Stomach smooth muscle (tissue), 2 donors: ENCODE data around the gene GPA33.

Source experiments
- H3K27ac ChIP-seq: one replicate; pipeline ENCODE4 v1.7.0; 2013; ENCODE audit warnings: mild to moderate bottlenecking, low read length, inconsistent platforms
- H3K27me3 ChIP-seq, 2 donors: one replicate each; pipeline ENCODE4 v1.7.0; 2013; ENCODE audit warnings: low read length in 2 of 2; ENCODE audit not compliant: insufficient read depth in 2 of 2, control insufficient read depth in 1 of 2
- H3K36me3 ChIP-seq, 2 donors: one replicate each; pipeline ENCODE4 v1.7.0; 2013; ENCODE audit warnings: low read length in 2 of 2; ENCODE audit not compliant: control insufficient read depth in 2 of 2, insufficient read depth in 2 of 2
- H3K4me1 ChIP-seq: one replicate; pipeline ENCODE4 v1.7.0; 2013; ENCODE audit warnings: low read length; ENCODE audit not compliant: control insufficient read depth, insufficient read depth
- H3K4me3 ChIP-seq, 2 donors: one replicate each; pipeline ENCODE4 v1.7.0; 2013; ENCODE audit warnings: low read length in 2 of 2
- H3K9ac ChIP-seq, 2 donors: one replicate each; pipeline ENCODE4 v1.7.0; 2013; ENCODE audit warnings: low read length in 2 of 2, mild to moderate bottlenecking in 1 of 2
- H3K9me3 ChIP-seq, 2 donors: one replicate each; pipeline ENCODE4 v1.7.0; 2013; ENCODE audit warnings: low read length in 2 of 2; ENCODE audit not compliant: control insufficient read depth in 2 of 2
- donor health status: healthy.
- donor health status: Pancreatic carcinoma.

Gene GPA33

GRCh38 chr1:167105271-167106118 is 15.3 kb upstream of the GPA33 start:
- no peaks in the 10 kb centered on the region for H3K9me3 ChIP-seq
- H3K4me3 ChIP-seq, result no peak overlapping the region
- H3K36me3 ChIP-seq, result no peaks in the 10 kb centered on the region
- H3K9ac ChIP-seq, result no peak overlapping the region
- no peaks in the 10 kb centered on the region for H3K27me3 ChIP-seq
- H3K4me1 ChIP-seq, result no peaks in the 10 kb centered on the region
- no peak overlapping the region for H3K27ac ChIP-seq

GRCh38 chr1:167104256-167104633 is 14.1 kb upstream of the GPA33 start:
- no peaks in the 10 kb centered on the region for H3K4me1 ChIP-seq
- no peak overlapping the region for H3K4me3 ChIP-seq
- H3K27me3 ChIP-seq, result peaks cover 0 to 3% of the 10 kb centered on the region in 2 donors
- peaks cover 0 to 3% of the 10 kb centered on the region in 2 donors for H3K9me3 ChIP-seq
- H3K36me3 ChIP-seq, result no peaks in the 10 kb centered on the region
- H3K27ac ChIP-seq, result no peak overlapping the region
- no peak overlapping the region for H3K9ac ChIP-seq

DNA sequence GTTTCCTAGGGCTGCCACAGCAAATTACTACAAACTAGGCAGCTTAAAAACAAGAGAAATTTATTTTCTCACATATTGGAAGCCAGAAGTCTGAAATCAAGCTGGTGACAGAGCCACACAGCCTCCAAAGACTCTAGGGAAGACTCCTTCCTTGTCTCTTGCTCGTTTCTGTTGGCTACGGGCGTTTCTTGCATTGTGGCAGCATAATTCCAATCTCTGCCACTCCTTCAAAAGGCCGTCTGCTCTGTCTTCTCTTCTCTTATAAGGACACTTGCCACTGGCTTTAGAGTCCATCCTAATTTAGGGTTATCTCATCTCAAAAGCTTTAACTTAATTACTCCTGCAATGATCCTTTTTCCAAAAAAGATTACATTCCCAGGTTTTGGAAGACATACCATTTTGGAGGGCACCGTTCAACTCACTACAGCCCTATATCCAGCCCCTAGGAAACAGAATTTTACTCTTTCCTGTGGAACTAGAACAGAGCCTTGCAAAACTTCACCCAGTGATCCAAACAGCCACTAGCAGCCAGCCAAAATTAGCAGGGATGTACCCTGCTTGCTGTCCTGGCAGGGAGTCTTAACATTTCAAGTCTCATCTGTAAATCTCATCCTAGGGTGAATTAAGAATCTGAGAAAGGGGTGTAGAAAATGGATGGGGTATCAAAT is 12.9 kb upstream of the GPA33 start:
- Histone ChIP-seq H3K27me3 (peaks cover 0 to 3% of the 10 kb centered on the region in 2 donors), H3K9me3 (peaks cover 0 to 3% of the 10 kb centered on the region in 2 donors), H3K9ac (no peak overlapping the region), H3K4me3 (no peak overlapping the region), H3K36me3 (no peaks in the 10 kb centered on the region), H3K4me1 (no peaks in the 10 kb centered on the region), H3K27ac (no peak overlapping the region)

DNA sequence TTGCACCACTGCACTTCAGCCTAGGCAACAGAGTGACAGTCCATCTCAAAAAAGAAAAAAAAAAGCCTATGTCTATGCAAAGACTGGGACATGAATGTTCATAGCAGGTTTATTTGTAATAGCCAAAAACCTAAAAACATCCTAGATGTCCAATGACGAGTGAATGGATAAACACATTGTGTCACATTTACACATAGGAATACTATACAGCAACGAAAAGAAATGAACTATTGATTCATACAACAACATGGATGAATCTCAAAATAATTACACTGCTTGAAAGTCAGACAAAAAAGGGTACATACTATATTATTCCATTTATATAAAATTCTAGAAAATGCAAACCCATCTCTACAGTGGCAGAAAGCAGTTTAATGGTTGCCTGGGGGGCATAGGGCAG is 11.6 kb upstream of the GPA33 start:
- no peaks in the 10 kb centered on the region for H3K36me3 ChIP-seq
- no peak overlapping the region for H3K27ac ChIP-seq
- H3K27me3 ChIP-seq, result peaks cover 0 to 3% of the 10 kb centered on the region in 2 donors
- H3K9ac ChIP-seq, result no peak overlapping the region
- H3K9me3 ChIP-seq, result peaks cover 0 to 7% of the 10 kb centered on the region in 2 donors
- H3K4me1 ChIP-seq, result no peaks in the 10 kb centered on the region
- H3K4me3 ChIP-seq, result no peak overlapping the region

DNA sequence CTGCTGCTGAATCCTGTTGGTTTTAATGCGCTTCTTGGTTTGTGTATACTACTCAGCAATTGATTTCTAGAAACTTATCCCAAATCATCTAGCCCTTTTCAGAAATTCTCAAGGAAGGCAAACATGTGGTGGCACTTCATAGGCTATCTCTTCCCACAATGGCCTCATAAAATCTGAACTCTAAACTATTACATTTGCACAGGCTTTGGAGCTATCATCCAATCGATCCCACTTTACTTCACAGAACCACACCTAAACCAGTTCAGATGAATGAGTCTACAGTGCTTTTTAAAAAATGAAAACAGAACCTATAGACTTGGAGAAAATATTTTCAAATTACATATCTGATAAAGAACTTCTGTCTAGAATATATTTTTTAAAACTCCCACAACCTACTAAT is 10.6 kb upstream of the GPA33 start:
- Histone ChIP-seq H3K4me1 (no peaks in the 10 kb centered on the region), H3K4me3 (no peak overlapping the region), H3K27ac (no peak overlapping the region), H3K36me3 (no peaks in the 10 kb centered on the region), H3K9me3 (peaks cover 0 to 10% of the 10 kb centered on the region in 2 donors), H3K27me3 (peaks cover 0 to 3% of the 10 kb centered on the region in 2 donors), H3K9ac (no peak overlapping the region)

DNA sequence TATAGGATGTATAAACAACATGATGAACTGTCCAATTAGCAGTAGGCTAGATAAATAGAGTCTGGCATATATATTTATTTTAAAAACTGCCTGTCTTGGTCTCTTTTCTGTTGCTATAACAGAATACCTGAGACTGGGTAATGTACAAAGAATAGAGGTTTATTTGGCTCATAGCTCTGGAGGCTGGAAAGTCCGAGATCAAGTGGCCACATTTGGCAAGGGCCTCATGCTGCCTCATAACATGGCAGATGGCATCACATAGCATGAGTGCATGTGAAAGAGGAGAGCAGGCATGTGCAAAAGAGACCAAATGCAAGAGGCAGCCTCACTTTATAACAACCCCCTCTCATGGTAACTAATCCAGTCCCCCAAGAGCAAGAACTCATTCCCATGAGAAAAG is 9.7 kb upstream of the GPA33 start:
- no peaks in the 10 kb centered on the region for H3K36me3 ChIP-seq
- H3K9ac ChIP-seq, result no peak overlapping the region
- no peaks in the 10 kb centered on the region for H3K4me1 ChIP-seq
- H3K4me3 ChIP-seq, result no peak overlapping the region
- peaks cover 0 to 3% of the 10 kb centered on the region in 2 donors for H3K27me3 ChIP-seq
- peaks cover 0 to 10% of the 10 kb centered on the region in 2 donors for H3K9me3 ChIP-seq
- no peak overlapping the region for H3K27ac ChIP-seq

GRCh38 chr1:167095368-167095767 is 5.2 kb upstream of the GPA33 start:
- H3K27me3 ChIP-seq, result peaks cover 0 to 3% of the 10 kb centered on the region in 2 donors
- no peak overlapping the region for H3K27ac ChIP-seq
- H3K36me3 ChIP-seq, result no peaks in the 10 kb centered on the region
- H3K4me1 ChIP-seq, result no peaks in the 10 kb centered on the region
- no peak overlapping the region for H3K9ac ChIP-seq
- peaks cover 0 to 10% of the 10 kb centered on the region in 2 donors for H3K9me3 ChIP-seq
- H3K4me3 ChIP-seq, result no peak overlapping the region

DNA sequence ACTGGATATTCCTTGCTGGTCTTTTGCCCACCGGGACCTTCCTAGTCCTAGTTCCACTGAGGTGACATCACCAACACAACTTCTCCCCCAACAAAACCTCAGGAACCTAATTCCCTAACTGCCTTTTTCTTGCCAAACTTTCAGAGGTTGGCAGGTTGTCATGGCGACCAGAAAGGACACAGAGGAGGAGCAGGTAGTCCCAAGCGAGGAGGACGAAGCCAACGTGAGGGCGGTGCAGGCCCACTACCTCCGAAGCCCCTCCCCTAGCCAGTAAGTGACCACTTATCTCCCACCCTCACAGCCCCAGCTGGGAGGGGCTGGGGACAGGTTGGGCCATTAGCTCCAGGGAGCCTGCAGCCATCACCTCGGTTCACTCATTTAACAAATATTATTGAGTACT is 4.5 kb upstream of the GPA33 start:
- H3K27ac ChIP-seq, result no peak overlapping the region
- H3K4me3 ChIP-seq, result no peak overlapping the region
- no peaks in the 10 kb centered on the region for H3K27me3 ChIP-seq
- no peaks in the 10 kb centered on the region for H3K36me3 ChIP-seq
- H3K9ac ChIP-seq, result no peak overlapping the region
- no peaks in the 10 kb centered on the region for H3K4me1 ChIP-seq
- peaks cover 0 to 7% of the 10 kb centered on the region in 2 donors for H3K9me3 ChIP-seq

- no peaks in the 10 kb centered on the region for H3K4me1 ChIP-seq
- no peaks in the 10 kb centered on the region for H3K36me3 ChIP-seq
- H3K9me3 ChIP-seq, result peaks cover 0 to 7% of the 10 kb centered on the region in 2 donors
- H3K9ac ChIP-seq, result no peak within 1 kb of the TSS
- no peak within 1 kb of the TSS for H3K27ac ChIP-seq
- no peak within 1 kb of the TSS for H3K4me3 ChIP-seq
- no peaks in the 10 kb centered on the region for H3K27me3 ChIP-seq
Measured at GRCh38 chr1:167093846-167094516, 3.8 kb upstream of the GPA33 start, which contains the start of gene STYXL2. Gene STYXL2, plus strand, starts transcription at chr1:167094075. Its CDS starts 775 bp downstream, at chr1:167094850.

- Histone ChIP-seq H3K4me3 (no peak overlapping the region), H3K27me3 (no peaks in the 10 kb centered on the region), H3K9me3 (peaks cover 0 to 7% of the 10 kb centered on the region in 2 donors), H3K4me1 (no peaks in the 10 kb centered on the region), H3K27ac (no peak overlapping the region), H3K9ac (no peak overlapping the region), H3K36me3 (no peaks in the 10 kb centered on the region)
Measured at GRCh38 chr1:167092653-167093052, 2.5 kb upstream of the GPA33 start.
